Esophagus squamous epithelium (tissue), 5 donors: Measurements from ENCODE around the gene OR51B5. TPM values are rescaled to one million over a fixed set of nuclear protein-coding genes. Genes with fewer than 3 reads are reported as not detected.

ENCODE experiments used
- DNase-seq: peaks from one replicate; lab custom pipeline; 2025; lab: John Stamatoyannopoulos, UW
- H3K27ac ChIP-seq, 4 donors: fragments of 200-600 bp; sonication (generic); one replicate each; pipeline ENCODE4 v1.5.1; 2016 to 2019; ENCODE audit warnings: mild to moderate bottlenecking in 1 of 4
- H3K27me3 ChIP-seq, 4 donors: fragments of 200-600 bp; sonication (generic); 1 replicate in 3 of 4; 2 replicates in 1 of 4; pipeline versions ENCODE4 v1.5.1 to v1.6.0; 2017 to 2021; ENCODE audit warnings: antibody characterized with exemption in 1 of 4
- H3K36me3 ChIP-seq, 3 donors: fragments of 200-600 bp; sonication (generic); one replicate each; pipeline ENCODE4 v1.5.1; 2016 to 2019
- H3K4me1 ChIP-seq, 3 donors: fragments of 200-600 bp; sonication (generic); one replicate each; pipeline ENCODE4 v1.5.1; 2017 to 2019
- H3K4me3 ChIP-seq, 4 donors: fragments of 200-600 bp; sonication (generic); 1 replicate in 3 of 4; 2 replicates in 1 of 4; pipeline ENCODE4 v1.5.1; 2016 to 2019; ENCODE audit warnings: mild to moderate bottlenecking in 2 of 4, moderate library complexity in 1 of 4
- H3K9me3 ChIP-seq, 3 donors: fragments of 200-600 bp; sonication (generic); one replicate each; pipeline ENCODE4 v1.5.1; 2016 to 2019
- CTCF ChIP-seq, 6 experiments: fragments of 450-650 bp in 4 of 6; fragments of 200-600 bp in 2 of 6; sonication (generic) in 2 of 6; IDR thresholded peaks; one replicate each; pipeline ENCODE4 v1.5.1; 2016 to 2019; ENCODE audit warnings: antibody characterized with exemption in 6 of 6, mild to moderate bottlenecking in 4 of 6, moderate library complexity in 4 of 6
- POLR2A ChIP-seq, 4 donors: fragments of 450-650 bp; IDR thresholded peaks; one replicate each; pipeline ENCODE4 v1.6.1; 2017; ENCODE audit warnings: antibody characterized with exemption in 4 of 4, mild to moderate bottlenecking in 4 of 4, moderate library complexity in 3 of 4
- WGBS, 2 donors: methylation state at CpG; one replicate each; pipeline ENCODE4 v1.1.5; 2018; 5-methylcytosine and 5-hydroxymethylcytosine counted together
- intact Hi-C: fragments of 100-400 bp; cut with DNase I; formaldehyde crosslinking; loops from one replicate; pipeline ENCODE4 v1.15.0; 2022
- total RNA-seq, 4 donors: library from RNA; depleted of rRNA; stranded (reverse); fragments of >200 nt; gene quantifications; one replicate each; pipeline ENCODE4 v1.1.0, GENCODE V29; 2016
- donor health status: DM: yes; HTN: yes; CAD: no.

Gene OR51B5
- total RNA-seq, 4 donors from 2014 or later, result 0.57 TPM; not detected in 3

GRCh38 chr11:5304046-5304445 lies 39.3 kb downstream of the OR51B5 start:
- no peak overlapping the region for H3K27ac ChIP-seq
- no peaks in the 10 kb centered on the region for H3K36me3 ChIP-seq
- H3K27me3 ChIP-seq, result no peaks in the 10 kb centered on the region
- no peak for DNase-seq
- no peak overlapping the region for H3K4me3 ChIP-seq
- no peaks in the 10 kb centered on the region for H3K9me3 ChIP-seq
- 83 to 100% methylated on average over 1 of the region's 1 CpG for WGBS, 2 donors
- intact Hi-C loops, result no loop called here
- TF ChIP-seq CTCF (IDR thresholded peaks at IDR 0.05), result no peak
- TF ChIP-seq POLR2A (IDR thresholded peaks at IDR 0.05), result no peak
- no peaks in the 10 kb centered on the region for H3K4me1 ChIP-seq

- no peaks in the 10 kb centered on the region for H3K36me3 ChIP-seq
- no peak for DNase-seq
- no peak overlapping the region for H3K4me3 ChIP-seq
- no peaks in the 10 kb centered on the region for H3K27me3 ChIP-seq
- WGBS, 2 donors, result 79 to 80% methylated on average over 5 of the region's 5 CpGs
- no peaks in the 10 kb centered on the region for H3K4me1 ChIP-seq
- no peak overlapping the region for H3K27ac ChIP-seq
- TF ChIP-seq CTCF (IDR thresholded peaks at IDR 0.05) (no peak), POLR2A (IDR thresholded peaks at IDR 0.05) (no peak)
- no peaks in the 10 kb centered on the region for H3K9me3 ChIP-seq
- intact Hi-C loops, result no loop called here
These were observed 39.7 kb downstream of the OR51B5 start for GRCh38 chr11:5303626-5304025.

GRCh38 chr11:5301846-5302245 lies 41.5 kb downstream of the OR51B5 start, which contains the start of gene OR51B4:
Gene OR51B4 (minus strand): TSS chr11:5301946. CDS start chr11:5301946, 0 bp downstream.
- intact Hi-C loops, result no loop called here

GRCh38 chr11:5300251-5300650 lies 43.1 kb downstream of the OR51B5 start:
- Histone ChIP-seq H3K4me3 (no peak overlapping the region), H3K27ac (no peak overlapping the region), H3K9me3 (no peaks in the 10 kb centered on the region), H3K4me1 (no peaks in the 10 kb centered on the region), H3K36me3 (no peaks in the 10 kb centered on the region), H3K27me3 (no peaks in the 10 kb centered on the region)
- intact Hi-C loops, result no loop called here
- TF ChIP-seq POLR2A (IDR thresholded peaks at IDR 0.05), result no peak
- TF ChIP-seq CTCF (IDR thresholded peaks at IDR 0.05), result no peak
- WGBS, 2 donors, result 48 to 64% methylated on average over 3 of the region's 3 CpGs
- DNase-seq, result no peak

More at GRCh38 chr11:5301846-5302245, 41.5 kb downstream of the OR51B5 start, which contains the start of gene OR51B4:
- TF ChIP-seq POLR2A (IDR thresholded peaks at IDR 0.05), result no peak
- TF ChIP-seq CTCF (IDR thresholded peaks at IDR 0.05), result no peak
- Histone ChIP-seq H3K4me3 (no peak within 1 kb of the TSS), H3K27ac (no peak within 1 kb of the TSS), H3K4me1 (no peaks in the 10 kb centered on the region), H3K9me3 (no peaks in the 10 kb centered on the region), H3K27me3 (no peaks in the 10 kb centered on the region), H3K36me3 (no peaks in the 10 kb centered on the region)
- no peak for DNase-seq
- 79 to 81% methylated on average over 2 of the region's 2 CpGs for WGBS, 2 donors

- intact Hi-C loops, result no loop called here
- Histone ChIP-seq H3K27ac (no peak overlapping the region), H3K4me3 (no peak overlapping the region), H3K4me1 (no peaks in the 10 kb centered on the region), H3K27me3 (no peaks in the 10 kb centered on the region), H3K9me3 (no peaks in the 10 kb centered on the region), H3K36me3 (no peaks in the 10 kb centered on the region)
- TF ChIP-seq POLR2A (IDR thresholded peaks at IDR 0.05) (no peak), CTCF (IDR thresholded peaks at IDR 0.05) (no peak)
- WGBS, 2 donors, result 50 to 79% methylated on average over 1 of the region's 1 CpG
- DNase-seq, result no peak
These were observed 44.9 kb downstream of the OR51B5 start for GRCh38 chr11:5298451-5298850.
